ENCODE results near the gene PRKRIP1. TPM values are rescaled to one million over a fixed set of nuclear protein-coding genes. Genes with fewer than 3 reads are reported as not detected.
"Not testable (repeated sequence)": the region's sequence is repeated elsewhere in the genome, so short reads cannot be mapped to it uniquely, and the experiment has no call there.

Gene PRKRIP1
- 10 to 100 TPM; 13.1 to 28.6 (median 17.4) TPM for polyA plus RNA-seq (ENCODE audit: low read depth in 6 of 6)

DNA sequence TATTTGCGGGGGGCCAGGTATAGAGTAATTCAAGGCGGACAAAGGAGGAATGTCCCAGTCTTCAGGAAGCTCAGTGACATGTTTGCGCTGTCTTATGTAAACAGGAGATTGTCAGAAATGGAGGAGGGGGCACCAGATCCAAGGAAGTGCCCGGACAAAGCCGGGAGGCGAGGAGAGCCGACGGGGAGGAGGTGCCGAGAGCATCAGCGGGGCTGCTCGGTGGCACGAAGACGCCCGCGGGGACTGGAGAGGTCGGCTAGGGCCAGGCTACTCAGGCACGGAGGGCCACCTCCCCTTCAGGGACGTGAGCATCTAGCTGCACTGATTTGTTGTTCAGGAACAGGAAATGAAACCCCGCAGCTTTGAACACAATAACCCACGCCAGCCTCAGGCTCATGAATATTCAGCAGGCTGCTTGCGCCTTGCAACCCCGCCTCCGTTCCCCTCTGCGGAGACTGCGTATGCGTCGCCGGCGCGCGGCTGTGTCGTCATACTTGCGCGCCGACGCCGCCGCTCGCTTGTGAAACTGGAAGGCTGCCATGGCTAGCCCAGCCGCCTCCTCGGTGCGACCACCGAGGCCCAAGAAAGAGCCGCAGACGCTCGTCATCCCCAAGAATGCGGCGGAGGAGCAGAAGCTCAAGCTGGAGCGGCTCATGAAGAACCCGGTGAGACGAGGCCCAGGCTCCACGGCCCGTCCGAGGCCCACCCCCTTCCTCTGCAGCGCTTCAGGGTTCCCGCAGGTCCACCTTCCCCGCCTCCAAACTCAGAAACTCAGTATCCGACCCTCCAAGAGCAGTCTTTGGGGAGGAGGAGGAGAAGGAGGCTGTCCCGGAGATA is at the start of gene PRKRIP1:
Gene PRKRIP1 (plus strand): TSS at position 491 of the 837 bp plus-strand sequence. CDS start 49 bp downstream, at position 540.
- peaks cover 0 to 7% of the 10 kb centered on the region in 2 donors for H3K36me3 Mint-ChIP-seq
- H3K27me3 Mint-ChIP-seq: no peaks in the 10 kb centered on the region
- DNase-seq (peak; percentile 93), ATAC-seq (ENCODE audit: low read depth in 2 of 2) (peak; percentile 99)
- peaks cover 13 to 33% (median 27%) of the 10 kb centered on the region in 3 donors for H3K4me1 Mint-ChIP-seq
- H3K27ac Mint-ChIP-seq: peak within 1 kb of the TSS; percentile 97 to 99 (median 99)
- peak within 1 kb of the TSS; percentile 88 to 99 (median 97) for H3K4me3 Mint-ChIP-seq
- no peaks in the 10 kb centered on the region for H3K9me3 Mint-ChIP-seq

DNA sequence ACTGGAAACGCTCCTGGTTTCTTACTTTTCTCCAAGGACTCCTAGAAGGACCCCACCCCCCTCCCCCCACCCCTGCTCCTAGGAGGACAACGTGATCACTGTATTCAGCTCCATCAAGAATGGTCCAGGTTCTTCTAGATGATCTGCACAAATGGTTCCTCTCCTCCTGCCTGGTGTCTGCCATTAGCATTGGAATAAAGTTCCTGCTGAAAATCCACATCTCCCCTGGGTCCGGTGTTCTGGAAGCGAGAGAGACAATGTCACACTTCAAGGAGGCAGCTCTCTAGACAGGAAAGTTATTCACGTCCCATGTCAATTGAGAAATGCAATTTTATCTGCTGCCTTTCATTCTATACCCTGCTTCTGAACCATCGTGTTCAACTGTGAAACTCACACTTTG is 49.2 kb upstream of the PRKRIP1 start:
- not testable (repeated sequence) for ATAC-seq (ENCODE audit: low read depth in 2 of 2); DNase-seq; H3K9me3 Mint-ChIP-seq; H3K27ac Mint-ChIP-seq; H3K36me3 Mint-ChIP-seq; H3K4me1 Mint-ChIP-seq; H3K4me3 Mint-ChIP-seq; H3K27me3 Mint-ChIP-seq

DNA sequence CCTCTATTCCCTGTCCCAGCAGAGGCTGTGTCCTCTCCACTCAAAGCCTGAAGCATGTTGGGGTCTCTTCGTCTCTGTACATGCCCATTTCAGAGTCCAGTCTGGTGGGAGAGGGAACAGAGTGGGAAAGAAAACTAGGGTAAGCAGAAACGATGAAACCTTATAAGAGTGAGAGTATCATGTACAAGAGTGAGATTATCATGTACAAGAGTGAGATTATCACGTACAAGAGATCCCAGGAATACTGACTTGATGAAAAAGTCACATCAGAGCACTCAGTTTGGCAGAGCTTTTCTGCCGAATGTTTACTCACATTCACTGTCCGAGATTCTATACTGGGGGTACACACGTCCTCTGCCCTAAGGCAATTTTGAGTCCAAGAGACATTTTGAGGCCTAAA is 39.8 kb upstream of the PRKRIP1 start, which contains the start of gene SPDYE6:
Gene SPDYE6 (minus strand): TSS at position 101 of the 400 bp plus-strand sequence. CDS start 421 bp downstream, outside the sequence.
- not testable (repeated sequence) for H3K36me3 Mint-ChIP-seq; DNase-seq; H3K9me3 Mint-ChIP-seq; H3K27ac Mint-ChIP-seq; H3K27me3 Mint-ChIP-seq; H3K4me1 Mint-ChIP-seq; H3K4me3 Mint-ChIP-seq; ATAC-seq (ENCODE audit: low read depth in 2 of 2)

- H3K4me1 Mint-ChIP-seq: peaks cover 4 to 28% (median 10%) of the 10 kb centered on the region in 3 donors
These were observed 32.4 kb upstream of the PRKRIP1 start for GRCh38 chr7:102363549-102364393.

GRCh38 chr7:102364394-102364886 is 31.7 kb upstream of the PRKRIP1 start:
- H3K4me1 Mint-ChIP-seq: peaks cover 4 to 28% (median 10%) of the 10 kb centered on the region in 3 donors
- ATAC-seq (ENCODE audit: low read depth in 2 of 2); H3K9me3 Mint-ChIP-seq; H3K27me3 Mint-ChIP-seq; H3K36me3 Mint-ChIP-seq; DNase-seq: not testable (repeated sequence)
- H3K4me3 Mint-ChIP-seq: peak overlapping the region; percentile 86 to 98 (median 91)
- peak overlapping the region; percentile 44 to 94 (median 85) for H3K27ac Mint-ChIP-seq

More at GRCh38 chr7:102363549-102364393, 32.4 kb upstream of the PRKRIP1 start:
- H3K27ac Mint-ChIP-seq: peak overlapping the region; percentile 78 to 94 (median 90)
- ATAC-seq (ENCODE audit: low read depth in 2 of 2) (peak; percentile 98), DNase-seq (peak; percentile 93)
- not testable (repeated sequence) for H3K27me3 Mint-ChIP-seq, H3K36me3 Mint-ChIP-seq, H3K9me3 Mint-ChIP-seq
- peak overlapping the region; percentile 86 to 98 (median 91) for H3K4me3 Mint-ChIP-seq

GRCh38 chr7:102365390-102365789 is 30.8 kb upstream of the PRKRIP1 start:
- not testable (repeated sequence) for H3K27me3 Mint-ChIP-seq; ATAC-seq (ENCODE audit: low read depth in 2 of 2); H3K36me3 Mint-ChIP-seq; H3K27ac Mint-ChIP-seq; DNase-seq; H3K9me3 Mint-ChIP-seq
- H3K4me1 Mint-ChIP-seq: peaks cover 4 to 28% (median 10%) of the 10 kb centered on the region in 3 donors
- H3K4me3 Mint-ChIP-seq: peak overlapping the region in 6 of 8 donors; percentile 16 to 54 (median 24)

DNA sequence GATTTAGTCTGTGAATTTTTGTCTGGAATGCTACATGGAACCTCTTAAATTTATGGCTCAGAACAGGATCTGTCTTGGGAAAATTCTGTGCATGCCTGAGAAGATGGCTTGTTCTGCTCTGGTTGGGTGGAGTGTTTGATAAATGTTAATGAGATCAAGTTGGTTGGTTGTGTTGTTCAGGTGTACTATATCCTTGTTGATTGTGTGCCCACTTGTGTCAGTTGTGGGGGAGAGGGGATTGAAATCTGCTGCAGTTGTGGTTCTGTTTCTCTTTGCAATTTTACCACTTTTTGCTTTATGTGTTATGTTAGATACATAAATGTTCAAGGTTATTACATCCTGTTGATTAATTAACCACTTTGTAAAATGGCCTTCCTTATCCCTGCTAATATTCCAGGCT is 26.1 kb upstream of the PRKRIP1 start:
- H3K4me3 Mint-ChIP-seq; H3K27me3 Mint-ChIP-seq; H3K36me3 Mint-ChIP-seq; H3K27ac Mint-ChIP-seq; DNase-seq; ATAC-seq (ENCODE audit: low read depth in 2 of 2): not testable (repeated sequence)
- Mint-ChIP-seq H3K4me1 (peaks cover 5 to 21% (median 11%) of the 10 kb centered on the region in 3 donors), H3K9me3 (peaks cover 0 to 10% (median 3%) of the 10 kb centered on the region in 7 donors)

- H3K27me3 Mint-ChIP-seq; ATAC-seq (ENCODE audit: low read depth in 2 of 2); DNase-seq; H3K4me3 Mint-ChIP-seq; H3K27ac Mint-ChIP-seq: not testable (repeated sequence)
- Mint-ChIP-seq H3K4me1 (peaks cover 5 to 11% (median 7%) of the 10 kb centered on the region in 3 donors), H3K9me3 (peaks cover 0 to 10% (median 3%) of the 10 kb centered on the region in 7 donors), H3K36me3 (peaks cover 10 to 18% of the 10 kb centered on the region in 2 donors)
These were observed 23.4 kb upstream of the PRKRIP1 start for GRCh38 chr7:102372796-102373195.

DNA sequence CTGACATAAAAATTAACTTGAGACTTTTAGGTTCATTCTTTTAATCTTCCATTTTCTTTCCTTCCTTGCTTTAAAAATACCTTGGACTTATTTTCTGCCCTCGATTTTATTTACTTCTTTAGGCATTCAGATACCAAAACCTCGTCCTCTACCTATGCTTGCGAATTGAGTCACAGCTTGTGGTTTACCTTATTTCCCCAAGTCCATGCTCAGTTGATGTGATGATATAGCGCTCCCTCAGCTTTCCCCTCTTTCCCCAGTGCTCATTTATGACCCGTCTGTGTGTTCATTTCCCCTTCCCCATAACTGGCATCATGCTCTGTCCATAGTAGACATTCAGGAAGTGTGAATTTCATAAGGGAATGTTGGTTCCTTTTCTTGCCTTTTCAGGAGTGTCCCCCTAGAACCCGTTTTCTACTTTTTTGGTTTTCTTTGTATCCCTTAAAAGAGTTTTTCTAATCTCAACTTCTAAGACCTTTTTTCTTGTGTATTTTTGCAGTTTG is 19.1 kb upstream of the PRKRIP1 start:
- peaks cover 6 to 25% of the 10 kb centered on the region in 2 donors for H3K36me3 Mint-ChIP-seq
- H3K4me1 Mint-ChIP-seq: peaks cover 2 to 6% (median 5%) of the 10 kb centered on the region in 3 donors
- no peaks in the 10 kb centered on the region for H3K27me3 Mint-ChIP-seq
- ATAC-seq (ENCODE audit: low read depth in 2 of 2): no peak
- H3K9me3 Mint-ChIP-seq: no peaks in the 10 kb centered on the region
- H3K4me3 Mint-ChIP-seq: no peak overlapping the region
- H3K27ac Mint-ChIP-seq: peak overlapping the region in 3 of 6 donors; percentile 4 to 63 (median 4)
- no peak for DNase-seq

DNA sequence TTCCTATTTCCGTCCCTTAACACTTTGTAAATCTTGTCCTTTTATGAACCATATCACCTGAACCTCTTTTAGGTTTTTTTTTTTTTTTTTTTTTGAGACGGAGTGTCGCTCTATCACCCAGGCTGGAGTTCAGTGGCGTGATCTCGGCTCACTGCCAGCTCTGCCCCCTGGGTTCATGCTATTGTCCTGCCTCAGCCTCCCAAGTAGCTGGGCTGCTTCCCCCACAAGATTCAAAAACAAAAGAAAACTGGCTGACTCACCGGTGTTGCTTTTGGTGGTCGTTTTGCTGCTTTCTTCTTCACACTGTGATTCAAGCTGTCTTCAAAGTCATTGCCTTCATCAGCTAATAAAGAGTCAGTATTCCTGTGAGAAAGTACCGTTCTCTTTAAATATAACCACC is 15.3 kb upstream of the PRKRIP1 start:
- H3K27me3 Mint-ChIP-seq: not testable (repeated sequence)
- H3K27ac Mint-ChIP-seq: peak overlapping the region in 1 of 6 donors; percentile 37

GRCh38 chr7:102381696-102382425 is 14.3 kb upstream of the PRKRIP1 start:
- ATAC-seq (ENCODE audit: low read depth in 2 of 2); H3K4me3 Mint-ChIP-seq; H3K9me3 Mint-ChIP-seq; H3K27me3 Mint-ChIP-seq; DNase-seq; H3K4me1 Mint-ChIP-seq: not testable (repeated sequence)
- peaks cover 4 to 23% of the 10 kb centered on the region in 2 donors for H3K36me3 Mint-ChIP-seq
- peak overlapping the region in 1 of 6 donors; percentile 49 for H3K27ac Mint-ChIP-seq

More for the DNA sequence above, 15.3 kb upstream of the PRKRIP1 start:
- not testable (repeated sequence) for ATAC-seq (ENCODE audit: low read depth in 2 of 2); H3K4me1 Mint-ChIP-seq; DNase-seq; H3K9me3 Mint-ChIP-seq; H3K4me3 Mint-ChIP-seq
- H3K36me3 Mint-ChIP-seq: peaks cover 6 to 25% of the 10 kb centered on the region in 2 donors

GRCh38 chr7:102387064-102387463 is 9.1 kb upstream of the PRKRIP1 start:
- Mint-ChIP-seq H3K27me3 (no peaks in the 10 kb centered on the region), H3K36me3 (no peaks in the 10 kb centered on the region), H3K4me3 (no peak overlapping the region), H3K4me1 (peaks cover 0 to 8% (median 6%) of the 10 kb centered on the region in 3 donors), H3K9me3 (no peaks in the 10 kb centered on the region), H3K27ac (no peak overlapping the region)
- no peak for ATAC-seq (ENCODE audit: low read depth in 2 of 2)
- DNase-seq: no peak

All from naive B cell (primary cell).